ENCODE results near the gene GZMH.
"Not testable (repeated sequence)": the region's sequence is repeated elsewhere in the genome, so short reads cannot be mapped to it uniquely, and the experiment has no call there.

Gene GZMH

DNA sequence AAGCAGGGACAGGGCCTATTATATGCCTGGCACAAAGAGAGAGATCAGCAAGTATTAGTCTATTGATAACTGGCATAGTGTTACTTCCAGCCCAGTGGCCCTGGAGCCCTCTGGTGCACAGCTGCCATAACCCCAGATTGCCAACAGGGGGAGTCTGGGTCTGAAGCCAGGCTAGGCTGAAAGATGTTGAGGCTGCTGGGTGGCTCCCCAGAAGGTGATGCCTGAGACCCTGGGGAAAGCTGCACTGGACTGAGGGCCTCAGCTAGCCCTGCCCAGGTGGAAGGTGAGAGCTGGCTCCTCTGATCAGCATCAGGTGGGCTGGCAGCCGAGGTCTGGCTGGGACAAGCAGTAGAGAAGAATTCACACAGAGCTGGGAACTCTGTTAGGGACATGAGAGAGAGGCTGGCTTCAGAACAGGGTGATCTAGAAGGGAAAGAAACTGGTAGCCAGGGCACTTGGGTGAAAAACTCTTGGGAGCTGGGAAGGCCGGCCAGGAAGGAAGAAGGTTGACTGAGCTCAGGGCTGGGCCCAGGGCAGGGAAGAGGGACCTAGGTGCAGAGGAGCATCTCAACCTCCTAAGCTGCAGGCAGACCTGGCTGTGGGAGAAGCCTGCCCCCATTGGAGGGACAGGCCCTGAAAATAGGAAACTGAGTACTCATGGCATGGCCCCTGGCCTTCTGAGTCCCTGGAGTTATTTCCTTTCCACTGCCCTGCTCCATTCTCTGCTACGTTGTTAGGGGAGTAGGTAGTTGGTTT, 3.9 kb downstream of the GZMH start:
- peak overlapping the region in 3 of 21 experiments; percentile 6 to 65 (median 53) for H3K27ac ChIP-seq

DNA sequence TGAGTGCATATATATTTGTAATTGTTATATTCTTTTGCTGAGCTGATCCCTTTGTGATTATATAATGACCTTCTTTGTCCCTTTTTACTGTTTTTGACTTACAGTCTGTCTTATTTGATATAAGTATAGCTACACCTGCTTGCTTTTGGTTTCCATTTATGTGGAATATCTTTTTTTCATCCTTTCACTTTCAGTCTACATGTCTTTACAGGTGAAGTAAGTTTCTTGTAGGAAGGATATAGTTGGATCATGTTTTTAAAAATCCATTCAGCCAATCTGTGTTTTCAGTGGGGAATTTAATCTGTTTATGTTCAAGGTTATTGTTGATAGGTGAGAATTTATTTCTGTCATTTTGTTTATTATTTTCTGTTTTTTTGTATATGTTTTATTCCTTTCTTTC, 12.1 kb downstream of the GZMH start:
- Histone ChIP-seq H3K4me3 (no peak overlapping the region), H3K27ac (no peak overlapping the region)

More for the DNA sequence above, 3.9 kb downstream of the GZMH start:
- H3K4me3 ChIP-seq, result no peak overlapping the region

DNA sequence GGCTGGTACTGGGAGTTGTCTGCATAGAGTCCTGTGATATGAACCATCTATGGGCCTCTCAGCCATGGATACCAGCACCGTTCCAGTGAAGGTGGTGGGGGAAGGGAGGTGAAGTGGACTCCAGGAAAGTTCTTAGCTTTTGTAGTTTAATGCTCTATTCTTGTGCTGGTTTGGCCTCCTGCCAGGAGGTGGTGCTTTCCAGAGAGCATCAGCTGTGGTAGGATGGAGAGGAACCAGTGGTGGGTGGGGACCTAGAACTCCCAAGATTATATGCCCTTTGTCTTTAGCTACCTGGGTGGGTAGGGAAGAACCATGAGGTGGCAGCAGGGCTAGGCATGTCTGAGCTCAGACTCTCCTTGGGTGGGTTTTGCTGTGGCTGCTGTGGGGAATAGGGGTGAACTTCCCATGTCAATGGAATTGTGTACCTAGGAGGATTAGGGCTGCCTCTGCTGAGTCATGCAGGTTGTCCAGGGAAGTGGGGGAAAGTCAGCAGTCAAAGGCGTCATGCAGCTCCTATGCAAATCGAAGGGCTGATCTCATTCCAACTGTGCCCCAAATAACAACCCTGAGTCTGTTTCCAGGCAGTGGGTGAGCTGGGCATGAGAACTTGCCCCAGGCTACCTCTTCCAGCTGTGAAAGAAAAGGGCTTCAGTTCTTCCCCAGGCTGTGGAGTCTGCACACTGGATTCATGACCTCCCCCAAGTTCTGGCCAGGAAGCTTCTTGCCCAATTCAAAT, 14.2 kb downstream of the GZMH start:
- Histone ChIP-seq H3K27ac (no peak overlapping the region), H3K4me3 (no peak overlapping the region)

DNA sequence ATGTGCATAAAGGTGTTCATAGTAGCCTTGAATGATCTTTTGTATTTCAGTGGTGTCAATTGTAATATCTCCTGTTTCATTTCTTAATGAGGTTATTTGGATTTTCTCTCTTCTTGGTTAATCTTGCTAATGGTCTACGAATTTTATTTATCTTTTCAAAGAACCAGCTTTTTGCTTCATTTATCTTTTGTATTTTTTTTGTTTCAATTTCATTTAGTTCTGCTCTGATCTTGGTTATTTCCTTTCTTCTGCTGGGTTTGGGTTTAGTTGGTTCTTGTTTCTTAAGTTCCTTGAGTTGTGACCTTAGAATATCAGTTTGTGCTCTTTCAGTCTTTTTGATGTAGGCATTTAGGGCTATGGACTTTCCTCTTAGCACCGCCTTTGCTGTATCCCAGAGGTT, 18.5 kb downstream of the GZMH start:
- H3K4me3 ChIP-seq, H3K27ac ChIP-seq: not testable (repeated sequence)

DNA sequence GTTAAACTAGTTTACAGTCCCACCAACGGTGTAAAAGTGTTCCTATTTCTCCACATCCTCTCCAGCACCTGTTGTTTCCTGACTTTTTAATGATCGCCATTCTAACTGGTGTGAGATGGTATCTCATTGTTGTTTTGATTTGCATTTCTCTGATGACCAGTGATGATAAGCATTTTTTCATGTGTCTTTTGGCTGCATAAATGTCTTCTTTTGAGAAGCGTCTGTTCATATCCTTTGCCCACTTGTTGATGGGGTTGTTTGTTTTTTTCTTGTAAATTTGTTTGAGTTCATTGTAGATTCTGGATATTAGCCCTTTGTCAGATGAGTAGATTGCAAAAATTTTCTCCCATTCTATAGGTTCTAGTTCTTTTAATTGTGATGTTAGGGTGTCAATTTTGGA, 25.1 kb downstream of the GZMH start:
- not testable (repeated sequence) for H3K27ac ChIP-seq, H3K4me3 ChIP-seq

DNA sequence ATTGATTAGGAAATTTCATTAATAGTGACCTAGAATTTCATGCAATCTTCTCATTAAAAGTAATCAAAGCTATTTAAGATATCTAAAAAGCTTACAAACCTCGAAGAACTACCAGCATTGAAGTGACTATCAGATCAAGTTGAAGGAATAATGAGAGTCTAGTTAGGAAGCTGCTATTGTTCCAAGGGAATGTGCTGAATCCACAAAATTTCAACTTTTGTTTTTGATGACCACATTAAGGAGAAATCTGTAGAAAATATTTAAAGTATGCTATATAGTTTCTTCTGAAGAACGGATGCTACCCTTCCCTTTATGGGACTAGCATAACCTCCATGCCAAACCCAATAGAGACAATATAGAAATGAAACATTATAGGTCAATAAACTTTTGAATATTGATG, 30.9 kb downstream of the GZMH start:
- Histone ChIP-seq H3K4me3 (no peak overlapping the region), H3K27ac (no peak overlapping the region)

DNA sequence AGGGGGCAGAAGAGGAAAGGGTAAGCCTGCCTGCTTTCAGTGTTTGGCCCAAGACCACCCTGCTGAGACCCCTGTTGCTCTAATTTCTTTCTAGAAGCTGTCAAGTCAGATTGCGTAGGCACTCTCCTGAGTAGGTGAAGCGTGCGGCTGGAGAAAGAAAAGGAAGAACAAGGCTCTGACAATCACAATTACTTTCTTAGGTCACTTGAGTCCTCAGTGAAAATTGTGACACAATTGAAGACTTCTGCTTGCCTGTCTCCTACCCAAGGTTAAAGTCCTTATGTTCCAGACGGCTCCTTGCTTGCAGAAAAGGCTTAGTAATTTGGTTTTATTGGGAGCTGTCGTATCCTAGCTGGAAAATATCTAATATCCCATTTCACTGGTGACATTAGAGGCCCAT, 32.7 kb downstream of the GZMH start:
- no peak overlapping the region for H3K27ac ChIP-seq

DNA sequence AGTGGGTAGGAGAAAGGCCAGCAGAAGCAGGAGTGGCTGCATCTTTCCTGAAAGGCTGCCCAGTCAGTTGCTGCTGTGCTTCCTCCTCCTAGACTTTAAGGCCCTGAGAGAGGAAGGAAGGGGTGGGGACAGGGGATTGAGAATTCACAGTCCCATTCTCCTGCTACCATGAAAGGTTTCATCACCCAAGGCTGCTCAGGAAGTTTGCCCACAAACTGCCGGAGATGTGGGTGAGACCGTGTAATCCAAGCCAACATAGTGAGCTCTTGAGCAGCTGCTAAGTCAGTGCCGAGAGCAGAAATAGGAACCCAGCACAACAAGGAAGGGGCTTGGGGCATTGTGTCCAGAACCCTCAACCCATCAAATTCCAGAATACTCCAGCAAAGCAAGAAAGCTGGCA, 33.3 kb downstream of the GZMH start, which contains the start of gene CTSG:
TSS of gene CTSG (minus strand) at position 69 of the 400 bp plus-strand sequence. CDS start at position 42, 27 bp downstream.
- no peak within 1 kb of the TSS for H3K27ac ChIP-seq
- H3K4me3 ChIP-seq, result no peak within 1 kb of the TSS

More for the DNA sequence above, 32.7 kb downstream of the GZMH start:
- H3K4me3 ChIP-seq, result no peak overlapping the region

DNA sequence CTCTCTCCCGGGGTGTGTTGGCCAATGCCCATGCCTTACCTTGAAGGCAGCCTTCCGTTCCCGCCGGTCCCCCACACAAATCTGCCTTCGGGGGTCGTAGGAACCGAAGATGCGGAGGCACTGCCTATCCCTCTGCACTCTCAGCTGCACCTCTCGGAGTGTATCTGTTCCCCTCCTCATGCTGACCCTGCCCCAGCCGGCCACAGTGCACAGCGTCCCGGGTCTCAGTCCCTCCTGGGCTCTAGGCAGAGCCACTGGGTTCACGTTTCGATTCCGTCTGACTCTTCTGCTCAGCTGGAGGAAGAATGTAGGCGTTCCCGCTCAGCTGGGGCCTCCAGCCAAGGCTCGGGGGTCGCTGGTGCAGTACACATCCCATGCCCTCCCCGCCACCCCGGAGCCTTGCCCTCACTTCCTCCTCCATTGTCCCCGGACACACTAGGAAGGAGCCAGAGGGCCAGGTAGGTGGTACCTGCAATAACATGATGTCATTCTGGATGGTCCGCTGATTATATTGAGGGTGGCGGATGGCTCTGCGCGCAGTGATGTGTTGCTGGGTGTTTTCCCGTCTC, 35.2 kb downstream of the GZMH start:
- no peak overlapping the region for H3K27ac ChIP-seq

DNA sequence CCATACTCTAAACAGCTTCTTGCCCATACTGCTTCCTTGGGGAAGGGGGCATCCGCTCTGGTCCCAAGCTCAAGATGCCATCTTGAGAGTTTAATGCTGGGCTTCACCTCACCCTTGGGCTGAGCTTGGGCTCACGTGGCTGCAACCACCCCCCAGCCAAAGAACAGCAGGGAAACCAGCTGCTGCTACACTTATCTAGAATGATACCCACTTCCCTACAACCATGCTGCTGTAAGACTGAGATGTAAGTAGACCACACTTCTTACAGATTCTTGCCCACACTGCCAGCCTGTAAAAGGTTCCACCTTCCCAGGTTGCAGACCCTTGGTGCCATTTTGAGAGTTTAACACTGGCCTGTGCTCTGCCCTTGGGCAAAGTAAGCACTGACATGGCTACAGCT, 43.2 kb downstream of the GZMH start:
- Histone ChIP-seq H3K4me3 (no peak overlapping the region), H3K27ac (no peak overlapping the region)

More for the DNA sequence above, 35.2 kb downstream of the GZMH start:
- no peak overlapping the region for H3K4me3 ChIP-seq

DNA sequence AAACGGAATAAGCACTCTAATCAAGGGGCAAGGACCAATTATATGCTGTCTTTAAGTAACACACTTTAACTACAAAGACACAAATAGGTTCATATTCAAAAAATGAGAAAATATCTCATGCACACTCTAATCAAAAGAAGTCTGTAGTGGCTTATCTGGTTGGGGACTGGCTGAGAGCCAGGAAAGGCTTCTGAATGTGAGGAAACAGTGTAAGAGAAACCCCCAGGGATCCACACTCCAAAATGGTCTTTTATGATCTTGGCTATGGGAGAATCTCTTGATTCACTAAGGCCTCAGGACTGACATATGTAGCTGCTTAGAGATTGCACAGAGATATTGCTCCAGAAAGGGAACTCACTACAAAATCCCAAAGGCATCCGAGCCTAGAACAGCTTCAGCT, 43.7 kb downstream of the GZMH start:
- H3K27ac ChIP-seq, result no peak overlapping the region
- H3K4me3 ChIP-seq, result no peak overlapping the region

DNA sequence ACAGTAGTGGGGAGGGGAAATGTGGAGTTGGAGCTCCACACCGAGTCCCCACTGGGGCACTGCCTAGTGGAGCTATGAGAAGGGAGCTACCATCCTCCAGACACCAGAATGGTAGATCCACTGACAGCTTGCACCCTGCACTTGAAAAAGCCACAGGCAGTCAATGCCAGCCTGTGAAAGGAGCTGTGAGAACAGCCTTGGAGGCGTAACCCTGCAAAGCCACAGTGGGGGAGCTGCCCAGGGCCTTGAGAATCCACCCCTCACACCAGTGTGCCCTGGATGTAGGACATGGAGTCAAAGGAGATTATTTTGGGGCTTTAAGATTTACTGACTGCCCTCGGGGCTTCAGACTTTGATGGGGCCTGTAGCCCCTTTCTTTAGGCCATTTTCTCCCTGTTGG, 46.0 kb downstream of the GZMH start:
- Histone ChIP-seq H3K27ac (no peak overlapping the region), H3K4me3 (no peak overlapping the region)

DNA sequence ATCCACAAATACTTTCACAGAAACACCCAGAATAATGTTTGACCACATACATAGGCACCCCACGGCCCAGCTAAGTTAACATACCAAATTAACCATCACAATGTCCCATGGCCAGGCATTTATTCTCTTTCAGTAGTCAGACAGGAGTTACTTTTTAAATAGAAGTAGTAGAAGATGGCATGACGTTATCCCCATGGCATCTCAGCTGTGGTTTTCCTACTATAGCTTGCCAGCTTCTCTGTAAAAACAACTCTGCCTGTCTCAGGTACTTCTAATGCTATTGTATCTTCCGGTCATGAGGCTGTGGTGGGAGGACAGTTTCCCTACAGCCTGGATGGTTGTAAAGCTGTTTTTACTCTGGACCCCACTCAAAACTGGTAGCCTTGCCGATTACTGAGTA, 52.7 kb downstream of the GZMH start:
- H3K27ac ChIP-seq, result peak overlapping the region in 1 of 21 experiments; percentile 41

More for the DNA sequence above, 52.7 kb downstream of the GZMH start:
- no peak overlapping the region for H3K4me3 ChIP-seq
